ENCODE data around the gene EMC8.

DNA sequence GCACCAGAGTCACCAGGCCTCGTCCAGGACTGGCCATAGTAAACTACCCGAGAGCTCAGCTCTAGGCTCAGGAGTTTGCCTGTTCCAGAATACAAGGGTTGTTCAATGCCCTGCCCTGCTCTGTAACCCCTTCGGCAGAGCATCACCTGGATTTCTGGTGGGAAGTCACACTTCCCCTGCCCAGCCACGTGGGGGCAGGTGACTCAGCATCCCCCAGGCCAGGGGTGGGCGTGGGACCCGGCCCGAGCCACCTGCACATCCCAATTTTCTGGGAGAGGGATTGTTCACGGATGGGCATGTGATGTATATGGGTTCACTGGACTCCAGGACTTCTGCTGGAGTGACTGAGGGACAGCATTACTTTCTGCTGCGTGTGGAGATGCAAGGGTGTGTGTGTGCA, 26.0 kb upstream of the EMC8 start:
- TF ChIP-seq POLR2A (IDR thresholded peaks at IDR 0.05), result no peak
- TF ChIP-seq, protein P1, sequence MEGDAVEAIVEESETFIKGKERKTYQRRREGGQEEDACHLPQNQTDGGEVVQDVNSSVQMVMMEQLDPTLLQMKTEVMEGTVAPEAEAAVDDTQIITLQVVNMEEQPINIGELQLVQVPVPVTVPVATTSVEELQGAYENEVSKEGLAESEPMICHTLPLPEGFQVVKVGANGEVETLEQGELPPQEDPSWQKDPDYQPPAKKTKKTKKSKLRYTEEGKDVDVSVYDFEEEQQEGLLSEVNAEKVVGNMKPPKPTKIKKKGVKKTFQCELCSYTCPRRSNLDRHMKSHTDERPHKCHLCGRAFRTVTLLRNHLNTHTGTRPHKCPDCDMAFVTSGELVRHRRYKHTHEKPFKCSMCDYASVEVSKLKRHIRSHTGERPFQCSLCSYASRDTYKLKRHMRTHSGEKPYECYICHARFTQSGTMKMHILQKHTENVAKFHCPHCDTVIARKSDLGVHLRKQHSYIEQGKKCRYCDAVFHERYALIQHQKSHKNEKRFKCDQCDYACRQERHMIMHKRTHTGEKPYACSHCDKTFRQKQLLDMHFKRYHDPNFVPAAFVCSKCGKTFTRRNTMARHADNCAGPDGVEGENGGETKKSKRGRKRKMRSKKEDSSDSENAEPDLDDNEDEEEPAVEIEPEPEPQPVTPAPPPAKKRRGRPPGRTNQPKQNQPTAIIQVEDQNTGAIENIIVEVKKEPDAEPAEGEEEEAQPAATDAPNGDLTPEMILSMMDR (IDR thresholded peaks at IDR 0.05), result no peak

All from breast epithelium (tissue), 3 donors.